Measurements from ENCODE around the gene HAVCR2. TPM values are rescaled to one million over a fixed set of nuclear protein-coding genes. Genes with fewer than 3 reads are reported as not detected.

HAVCR2 gene
- total RNA-seq (2014; rRNA removed) = 0.06 and 0.17 TPM in 2 replicates
- polyA plus RNA-seq (2012) = 0.02 TPM

GRCh38 chr5:157108976-157109375 lies at the start of gene HAVCR2:
Gene HAVCR2 (minus strand): TSS chr5:157109044. CDS start chr5:157108983, 61 bp downstream.
- no peak for DNase-seq (ENCODE audit: low read depth)

GRCh38 chr5:157157293-157157891 lies 48.5 kb upstream of the HAVCR2 start:
- no peak for DNase-seq (ENCODE audit: low read depth)

- DNase-seq (ENCODE audit: low read depth) = no peak
Observed at GRCh38 chr5:157155297-157155696, 46.5 kb upstream of the HAVCR2 start.

- no peak for DNase-seq (ENCODE audit: low read depth)
Observed at GRCh38 chr5:157150995-157151394, 42.2 kb upstream of the HAVCR2 start.

GRCh38 chr5:157148734-157149615 lies 40.1 kb upstream of the HAVCR2 start:
- peak; percentile 61 for DNase-seq (ENCODE audit: low read depth)

- DNase-seq (ENCODE audit: low read depth) = peak; percentile 21
Observed at GRCh38 chr5:157143127-157143971, 34.5 kb upstream of the HAVCR2 start.

- DNase-seq (ENCODE audit: low read depth) = peak; percentile 99
Observed at GRCh38 chr5:157142317-157143126, 33.7 kb upstream of the HAVCR2 start, which contains the start of gene MED7. Gene MED7 (minus strand): TSS chr5:157142865. CDS start chr5:157139431, 3,434 bp downstream.

GRCh38 chr5:157137691-157138090 lies 28.8 kb upstream of the HAVCR2 start:
- no peak for DNase-seq (ENCODE audit: low read depth)

GRCh38 chr5:157132281-157132612 lies 23.4 kb upstream of the HAVCR2 start:
- DNase-seq (ENCODE audit: low read depth) = no peak

- no peak for DNase-seq (ENCODE audit: low read depth)
Observed at GRCh38 chr5:157130925-157131324, 22.1 kb upstream of the HAVCR2 start.

GRCh38 chr5:157121709-157122108 lies 12.9 kb upstream of the HAVCR2 start:
- DNase-seq (ENCODE audit: low read depth) = no peak

- DNase-seq (ENCODE audit: low read depth) = no peak
Observed at GRCh38 chr5:157120102-157120501, 11.3 kb upstream of the HAVCR2 start.

- DNase-seq (ENCODE audit: low read depth) = no peak
Observed at GRCh38 chr5:157116483-157116954, 7.7 kb upstream of the HAVCR2 start.

- DNase-seq (ENCODE audit: low read depth) = no peak
Observed at GRCh38 chr5:157115502-157115901, 6.7 kb upstream of the HAVCR2 start.

GRCh38 chr5:157115012-157115411 lies 6.2 kb upstream of the HAVCR2 start:
- no peak for DNase-seq (ENCODE audit: low read depth)

GRCh38 chr5:157113002-157113401 lies 4.2 kb upstream of the HAVCR2 start:
- DNase-seq (ENCODE audit: low read depth) = no peak

GRCh38 chr5:157109744-157110143 lies 900 bp upstream of the HAVCR2 start:
- DNase-seq (ENCODE audit: low read depth) = no peak

GRCh38 chr5:157107508-157107907 lies 1.3 kb downstream of the HAVCR2 start:
- DNase-seq (ENCODE audit: low read depth) = no peak

- DNase-seq (ENCODE audit: low read depth) = no peak
Observed at GRCh38 chr5:157106630-157107461, 2.0 kb downstream of the HAVCR2 start.

- peak; percentile 49 for DNase-seq (ENCODE audit: low read depth)
Observed at GRCh38 chr5:157100140-157100679, 8.6 kb downstream of the HAVCR2 start.

Measured in LHCN-M2 (cell line).